Stimulated activated naive CD8-positive, alpha-beta T cell treated with anti-CD3 and anti-CD28 coated beads, Interleukin-15, Interleukin-2, amounts not matched to agents 100 ng/mL and 50 ng/mL, for 24 hours (primary cell): ENCODE measurements around the gene TUBB2B.

Experiments used
- H3K27ac Mint-ChIP-seq: one replicate; pipeline ENCODE4 v1.8.0; 2021; ENCODE audit warnings: mild to moderate bottlenecking, mixed read lengths
- H3K27me3 Mint-ChIP-seq: one replicate; pipeline ENCODE4 v1.8.0; 2021; ENCODE audit warnings: mixed read lengths
- H3K36me3 Mint-ChIP-seq: one replicate; pipeline ENCODE4 v1.8.0; 2021; ENCODE audit warnings: low read depth, mixed read lengths
- H3K4me1 Mint-ChIP-seq: one replicate; pipeline ENCODE4 v1.8.0; 2021; ENCODE audit warnings: low read depth, mixed read lengths
- H3K4me3 Mint-ChIP-seq: one replicate; pipeline ENCODE4 v1.8.0; 2021; ENCODE audit warnings: mild to moderate bottlenecking, mixed read lengths
- H3K9me3 Mint-ChIP-seq: one replicate; pipeline ENCODE4 v1.8.0; 2021; ENCODE audit warnings: mixed read lengths

The TUBB2B gene

DNA sequence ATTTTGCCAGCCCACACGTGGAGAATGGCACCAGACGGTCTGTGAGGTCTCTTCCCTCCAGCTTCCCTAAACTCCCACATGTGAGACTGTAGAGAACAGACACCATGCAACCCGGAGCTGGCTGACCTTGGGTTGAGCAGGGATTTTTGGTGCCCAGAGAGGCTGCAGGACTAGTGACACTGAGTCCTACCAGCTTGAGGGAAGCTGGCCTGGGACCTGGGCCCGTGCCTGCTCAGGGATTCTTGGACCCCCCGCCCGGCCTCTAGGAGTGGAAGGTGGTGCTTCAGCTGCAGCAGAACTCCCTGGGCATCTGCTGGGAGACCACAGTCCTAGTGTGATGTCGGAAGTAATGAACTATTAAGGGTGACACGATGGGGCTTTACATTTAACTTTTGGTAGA is 34.5 kb upstream of the TUBB2B start:
- no peak overlapping the region for H3K27ac Mint-ChIP-seq

GRCh38 chr6:3261518-3261820 is 34.0 kb upstream of the TUBB2B start:
- H3K36me3 Mint-ChIP-seq = peaks cover 51% of the 10 kb centered on the region
- H3K4me3 Mint-ChIP-seq = peak overlapping the region; percentile 100
- peaks cover 4% of the 10 kb centered on the region for H3K27me3 Mint-ChIP-seq
- H3K27ac Mint-ChIP-seq = peak overlapping the region; percentile 75
- no peaks in the 10 kb centered on the region for H3K9me3 Mint-ChIP-seq
- peaks cover 54% of the 10 kb centered on the region for H3K4me1 Mint-ChIP-seq

More for the DNA sequence above, 34.5 kb upstream of the TUBB2B start:
- Mint-ChIP-seq H3K27me3 (peaks cover 4% of the 10 kb centered on the region), H3K9me3 (no peaks in the 10 kb centered on the region), H3K36me3 (peaks cover 52% of the 10 kb centered on the region), H3K4me1 (peaks cover 54% of the 10 kb centered on the region), H3K4me3 (peak overlapping the region; percentile 100)

DNA sequence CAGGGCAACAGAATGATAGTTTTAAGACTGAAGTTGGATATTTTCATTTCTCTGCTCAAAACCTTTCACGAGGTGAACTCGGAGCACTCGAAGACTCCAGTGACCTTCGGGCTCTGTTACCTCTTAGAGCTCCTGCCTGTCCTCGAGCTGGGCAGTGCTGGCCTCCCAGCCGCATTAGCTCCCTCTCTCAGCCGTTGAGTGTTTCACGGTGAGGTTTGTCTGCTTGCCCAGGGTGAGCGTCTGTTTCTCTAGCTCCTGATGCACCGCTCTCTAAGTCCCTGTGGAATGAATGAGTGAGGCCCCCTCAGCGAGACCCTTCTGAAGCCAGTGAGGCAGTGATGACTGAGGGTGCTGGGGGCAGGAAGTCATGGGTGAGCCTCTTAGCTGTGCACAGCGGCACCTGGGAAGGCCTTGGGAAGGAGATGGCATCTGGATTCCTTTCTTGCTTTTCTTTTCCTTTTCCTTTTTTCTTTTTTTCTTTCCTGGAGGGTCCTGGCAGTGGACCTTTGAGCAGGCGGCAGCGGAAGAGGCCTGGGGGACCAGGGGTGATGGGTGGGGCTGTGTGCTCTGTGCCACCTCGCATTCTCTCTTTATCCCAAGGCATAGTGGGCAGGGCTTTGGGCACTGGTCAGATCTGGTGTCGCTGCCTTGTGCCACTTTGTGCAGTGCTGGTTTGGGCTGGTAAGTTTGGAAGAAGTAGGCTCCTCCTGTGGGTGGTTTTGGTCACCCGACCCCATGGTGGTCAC is 33.5 kb upstream of the TUBB2B start:
- peaks cover 54% of the 10 kb centered on the region for H3K4me1 Mint-ChIP-seq
- H3K9me3 Mint-ChIP-seq = no peaks in the 10 kb centered on the region
- H3K4me3 Mint-ChIP-seq = peak overlapping the region; percentile 100
- peaks cover 47% of the 10 kb centered on the region for H3K36me3 Mint-ChIP-seq
- peak overlapping the region; percentile 75 for H3K27ac Mint-ChIP-seq
- H3K27me3 Mint-ChIP-seq = peaks cover 4% of the 10 kb centered on the region

- H3K4me1 Mint-ChIP-seq = peaks cover 54% of the 10 kb centered on the region
- H3K27ac Mint-ChIP-seq = peak overlapping the region; percentile 75
- H3K4me3 Mint-ChIP-seq = peak overlapping the region; percentile 100
- H3K9me3 Mint-ChIP-seq = no peaks in the 10 kb centered on the region
- H3K36me3 Mint-ChIP-seq = peaks cover 47% of the 10 kb centered on the region
- peaks cover 4% of the 10 kb centered on the region for H3K27me3 Mint-ChIP-seq
Observed at GRCh38 chr6:3260296-3260695, 32.8 kb upstream of the TUBB2B start.

DNA sequence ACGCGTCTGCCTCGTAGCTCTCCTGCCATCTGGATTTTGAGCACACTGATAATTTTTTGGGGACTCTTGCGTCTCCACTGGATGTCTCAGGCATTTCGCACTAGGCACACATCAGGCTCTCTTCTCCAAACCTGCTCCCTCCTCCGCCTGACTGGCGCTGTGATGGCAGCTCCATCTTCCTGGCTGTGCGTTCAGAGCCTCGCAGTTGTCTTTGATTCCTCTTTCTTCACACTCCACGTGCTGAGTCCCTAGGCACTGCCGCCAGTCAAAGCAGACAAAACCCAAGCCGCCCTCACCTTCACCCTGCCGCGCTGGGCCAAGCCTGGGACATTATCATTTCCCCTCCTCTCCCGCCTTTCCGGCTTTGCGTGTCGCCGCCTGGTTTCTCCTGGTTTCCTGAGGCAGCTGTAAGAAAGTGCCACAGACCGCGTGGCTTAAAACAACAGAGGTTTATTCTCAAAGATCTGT is 32.1 kb upstream of the TUBB2B start:
- Mint-ChIP-seq H3K27me3 (peaks cover 4% of the 10 kb centered on the region), H3K4me3 (peak overlapping the region; percentile 100), H3K9me3 (no peaks in the 10 kb centered on the region), H3K36me3 (peaks cover 41% of the 10 kb centered on the region), H3K4me1 (peaks cover 47% of the 10 kb centered on the region), H3K27ac (peak overlapping the region; percentile 97)

GRCh38 chr6:3258720-3259490 is 31.5 kb upstream of the TUBB2B start, which contains the start of gene PSMG4:
PSMG4 (plus strand) TSS chr6:3258947; CDS start chr6:3259023, 76 bp downstream.
- peak within 1 kb of the TSS; percentile 97 for H3K27ac Mint-ChIP-seq
- peaks cover 37% of the 10 kb centered on the region for H3K36me3 Mint-ChIP-seq
- H3K27me3 Mint-ChIP-seq = peaks cover 7% of the 10 kb centered on the region
- peak within 1 kb of the TSS; percentile 100 for H3K4me3 Mint-ChIP-seq
- H3K9me3 Mint-ChIP-seq = peaks cover 4% of the 10 kb centered on the region
- H3K4me1 Mint-ChIP-seq = peaks cover 43% of the 10 kb centered on the region

DNA sequence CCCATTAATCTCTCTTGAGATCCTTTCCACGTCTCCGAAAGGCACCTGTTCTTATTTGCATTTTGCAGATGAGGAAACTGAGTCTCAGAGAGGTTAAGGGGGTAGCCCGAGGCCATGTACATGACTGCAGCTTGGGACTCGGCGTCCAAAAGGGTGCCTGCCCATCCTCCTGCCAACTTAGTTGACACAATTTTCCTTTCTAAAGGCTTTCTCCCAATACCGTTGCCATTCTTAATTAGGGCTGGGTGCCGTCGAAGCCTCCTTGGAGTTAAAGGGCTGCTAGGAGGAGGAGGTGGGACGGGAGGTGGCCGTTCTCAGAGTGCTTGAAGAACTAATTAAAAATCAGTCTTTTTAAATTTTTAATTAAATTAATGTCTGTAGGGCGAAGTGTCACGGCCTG is 30.7 kb upstream of the TUBB2B start:
- Mint-ChIP-seq H3K27me3 (peaks cover 7% of the 10 kb centered on the region), H3K4me1 (peaks cover 36% of the 10 kb centered on the region), H3K36me3 (peaks cover 32% of the 10 kb centered on the region), H3K9me3 (peaks cover 4% of the 10 kb centered on the region), H3K27ac (no peak overlapping the region), H3K4me3 (peak overlapping the region; percentile 64)

- Mint-ChIP-seq H3K9me3 (peaks cover 4% of the 10 kb centered on the region), H3K4me3 (no peak overlapping the region), H3K27me3 (peaks cover 29% of the 10 kb centered on the region), H3K27ac (no peak overlapping the region), H3K36me3 (no peaks in the 10 kb centered on the region), H3K4me1 (peaks cover 5% of the 10 kb centered on the region)
Observed at GRCh38 chr6:3253597-3253961, 26.1 kb upstream of the TUBB2B start.

DNA sequence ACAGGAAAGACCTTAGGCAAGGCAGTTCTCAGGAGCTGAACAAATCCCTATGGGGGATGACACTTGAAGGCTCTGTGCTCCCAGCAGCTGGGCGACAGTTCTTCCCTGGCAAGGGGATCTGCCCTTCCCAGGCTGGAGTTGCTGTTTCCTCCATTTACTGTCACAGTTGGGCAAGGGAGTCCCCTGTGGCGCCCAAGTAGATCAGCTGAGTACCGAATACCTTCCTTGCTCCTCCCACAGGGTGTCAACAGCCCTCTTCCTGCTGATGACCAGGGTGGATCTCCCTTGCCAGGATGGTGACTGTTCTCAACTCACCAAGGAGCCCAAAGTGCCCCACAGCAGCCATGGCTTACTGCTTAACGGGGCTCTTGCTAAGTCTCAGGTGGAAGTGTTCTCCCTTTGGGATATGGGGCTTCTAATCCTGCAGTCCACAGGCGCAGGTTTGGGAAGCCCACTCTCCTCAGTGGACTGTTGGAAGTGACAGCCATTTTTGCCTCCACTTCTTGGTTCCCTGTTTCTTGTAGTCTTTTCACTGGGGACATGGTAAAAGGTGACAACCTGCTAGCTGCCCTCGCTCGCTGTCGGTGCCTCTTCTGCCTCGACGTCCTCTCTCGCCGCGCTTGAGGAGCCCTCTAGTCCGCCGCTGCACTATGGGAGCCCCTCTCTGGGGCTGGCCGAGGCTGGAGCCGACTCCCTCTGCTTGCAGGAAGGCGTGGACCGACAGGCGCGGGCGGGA is 25.6 kb upstream of the TUBB2B start:
- H3K27ac Mint-ChIP-seq = no peak overlapping the region
- no peak overlapping the region for H3K4me3 Mint-ChIP-seq
- H3K4me1 Mint-ChIP-seq = peaks cover 5% of the 10 kb centered on the region
- no peaks in the 10 kb centered on the region for H3K36me3 Mint-ChIP-seq
- H3K9me3 Mint-ChIP-seq = peaks cover 4% of the 10 kb centered on the region
- peaks cover 33% of the 10 kb centered on the region for H3K27me3 Mint-ChIP-seq

- H3K4me3 Mint-ChIP-seq = no peak overlapping the region
Observed at GRCh38 chr6:3252369-3252768, 24.9 kb upstream of the TUBB2B start.

DNA sequence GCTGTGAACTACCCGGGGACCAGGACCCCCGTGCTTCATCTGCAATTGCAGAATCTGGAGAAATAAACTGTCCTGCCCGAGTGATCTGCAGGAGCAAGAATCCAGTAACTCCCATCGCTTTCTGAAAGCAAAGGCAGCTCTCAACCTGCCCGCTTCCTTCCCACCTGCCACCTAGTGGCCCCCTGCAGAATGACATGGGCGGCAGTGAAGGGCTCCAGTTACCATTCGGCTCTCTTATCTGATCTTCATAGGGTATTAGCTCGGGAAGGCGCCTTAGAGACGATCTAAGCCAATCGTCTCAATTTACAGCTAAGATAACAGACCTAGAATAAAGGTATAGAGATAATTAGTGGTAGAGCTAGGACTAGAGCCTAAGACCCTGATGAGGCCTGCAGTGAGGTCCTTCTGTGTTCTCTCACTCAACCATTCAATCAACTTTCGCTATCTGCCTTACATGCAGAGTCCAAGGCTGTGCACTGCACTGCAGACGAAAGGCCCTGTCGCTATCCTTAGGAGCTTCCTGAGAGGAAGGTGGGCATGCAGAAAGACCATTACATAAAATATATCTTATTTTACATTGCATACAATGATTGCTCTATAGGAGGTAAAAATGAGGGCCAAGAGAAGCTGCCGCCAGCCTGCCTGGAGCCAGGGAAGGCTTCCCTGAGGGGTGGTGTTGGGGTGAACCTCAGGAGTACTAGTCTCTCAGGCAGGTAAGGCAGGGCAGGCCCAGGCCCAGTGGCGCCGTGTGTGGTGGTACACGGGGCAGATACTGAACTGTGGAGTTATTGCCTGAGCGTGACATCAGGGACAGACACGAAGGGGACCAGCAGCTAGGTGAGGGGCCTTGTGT is 24.2 kb upstream of the TUBB2B start:
- Mint-ChIP-seq H3K9me3 (peaks cover 4% of the 10 kb centered on the region), H3K27ac (no peak overlapping the region), H3K4me1 (peaks cover 5% of the 10 kb centered on the region), H3K27me3 (peaks cover 37% of the 10 kb centered on the region), H3K36me3 (no peaks in the 10 kb centered on the region), H3K4me3 (no peak overlapping the region)

More at GRCh38 chr6:3252369-3252768, 24.9 kb upstream of the TUBB2B start:
- Mint-ChIP-seq H3K9me3 (peaks cover 4% of the 10 kb centered on the region), H3K27me3 (peaks cover 36% of the 10 kb centered on the region), H3K36me3 (no peaks in the 10 kb centered on the region), H3K27ac (no peak overlapping the region), H3K4me1 (peaks cover 5% of the 10 kb centered on the region)

GRCh38 chr6:3250231-3250675 is 22.8 kb upstream of the TUBB2B start:
- peaks cover 5% of the 10 kb centered on the region for H3K4me1 Mint-ChIP-seq
- no peak overlapping the region for H3K27ac Mint-ChIP-seq
- H3K4me3 Mint-ChIP-seq = no peak overlapping the region
- peaks cover 46% of the 10 kb centered on the region for H3K27me3 Mint-ChIP-seq
- peaks cover 4% of the 10 kb centered on the region for H3K9me3 Mint-ChIP-seq
- H3K36me3 Mint-ChIP-seq = no peaks in the 10 kb centered on the region

DNA sequence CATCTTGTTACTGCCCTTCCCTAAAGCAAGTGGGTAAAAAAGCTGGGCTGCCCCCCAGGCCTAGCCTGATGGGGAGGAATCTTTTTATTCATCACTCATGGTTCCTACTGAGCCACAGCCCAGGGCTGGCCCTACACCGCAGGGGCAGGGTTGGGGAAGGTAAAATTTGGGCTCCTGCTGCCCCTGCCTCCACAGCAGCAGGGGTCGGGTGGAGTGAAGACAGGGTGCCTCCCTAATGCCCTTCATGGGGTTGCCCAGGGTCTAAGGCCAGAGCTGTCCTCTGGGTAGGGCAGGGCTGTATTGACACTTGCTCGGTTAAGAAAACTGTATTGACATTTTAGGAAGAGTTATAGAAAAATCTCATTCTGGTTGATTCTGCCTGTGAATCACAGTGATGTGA is 22.4 kb upstream of the TUBB2B start:
- no peak overlapping the region for H3K27ac Mint-ChIP-seq
- H3K4me1 Mint-ChIP-seq = peaks cover 5% of the 10 kb centered on the region
- peaks cover 4% of the 10 kb centered on the region for H3K9me3 Mint-ChIP-seq
- H3K4me3 Mint-ChIP-seq = no peak overlapping the region
- H3K27me3 Mint-ChIP-seq = peaks cover 47% of the 10 kb centered on the region
- no peaks in the 10 kb centered on the region for H3K36me3 Mint-ChIP-seq
